Astrocyte of the spinal cord (primary cell): Measurements from ENCODE around the gene RRP12.

ENCODE experiments used
- DNase-seq: peaks from one replicate; pipeline ENCODE4 v3.0.0; 2011; ENCODE audit warnings: low read depth, low spot score
- H3K4me3 ChIP-seq: 2 replicates; pipeline ENCODE4 v1.5.1; 2011; ENCODE audit warnings: low read depth, mild to moderate bottlenecking, low read length, moderate library complexity
- in situ Hi-C: cut with HindIII; loops from 2 replicates; pipeline ENCODE4 v1.10.0; 2017; ENCODE audit warnings: low sequenced_read_pairs
- TF ChIP-seq, protein P1 (sequence below): IDR thresholded peaks from 2 replicates; pipeline ENCODE4 v1.5.1; 2012; ENCODE audit warnings: low read depth, mild to moderate bottlenecking, low read length, inconsistent platforms

The RRP12 gene

DNA sequence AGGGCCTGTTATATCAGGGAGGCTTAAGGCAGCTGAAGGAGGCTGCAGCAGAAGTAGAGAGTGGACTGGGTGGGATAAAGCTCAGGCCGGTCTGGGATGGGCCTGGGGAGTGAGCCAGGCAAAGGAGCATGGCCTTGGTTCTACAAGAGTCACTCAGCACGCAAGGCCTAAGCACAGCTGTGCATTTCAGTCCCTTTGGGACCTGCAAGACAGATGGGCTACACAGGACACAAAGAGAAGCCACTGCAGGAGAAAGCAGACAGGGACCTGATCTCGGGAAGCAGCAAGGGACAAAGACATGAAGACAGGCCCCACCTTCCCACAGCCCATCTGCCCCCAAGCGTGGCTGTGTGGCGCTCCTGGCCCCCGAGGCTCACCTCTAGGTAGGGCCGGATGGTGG, 29.4 kb downstream of the RRP12 start:
- H3K4me3 ChIP-seq, result no peak overlapping the region
- in situ Hi-C loops, result no loop called here
- no peak for DNase-seq
- TF ChIP-seq, protein P1, sequence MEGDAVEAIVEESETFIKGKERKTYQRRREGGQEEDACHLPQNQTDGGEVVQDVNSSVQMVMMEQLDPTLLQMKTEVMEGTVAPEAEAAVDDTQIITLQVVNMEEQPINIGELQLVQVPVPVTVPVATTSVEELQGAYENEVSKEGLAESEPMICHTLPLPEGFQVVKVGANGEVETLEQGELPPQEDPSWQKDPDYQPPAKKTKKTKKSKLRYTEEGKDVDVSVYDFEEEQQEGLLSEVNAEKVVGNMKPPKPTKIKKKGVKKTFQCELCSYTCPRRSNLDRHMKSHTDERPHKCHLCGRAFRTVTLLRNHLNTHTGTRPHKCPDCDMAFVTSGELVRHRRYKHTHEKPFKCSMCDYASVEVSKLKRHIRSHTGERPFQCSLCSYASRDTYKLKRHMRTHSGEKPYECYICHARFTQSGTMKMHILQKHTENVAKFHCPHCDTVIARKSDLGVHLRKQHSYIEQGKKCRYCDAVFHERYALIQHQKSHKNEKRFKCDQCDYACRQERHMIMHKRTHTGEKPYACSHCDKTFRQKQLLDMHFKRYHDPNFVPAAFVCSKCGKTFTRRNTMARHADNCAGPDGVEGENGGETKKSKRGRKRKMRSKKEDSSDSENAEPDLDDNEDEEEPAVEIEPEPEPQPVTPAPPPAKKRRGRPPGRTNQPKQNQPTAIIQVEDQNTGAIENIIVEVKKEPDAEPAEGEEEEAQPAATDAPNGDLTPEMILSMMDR, result no peak

DNA sequence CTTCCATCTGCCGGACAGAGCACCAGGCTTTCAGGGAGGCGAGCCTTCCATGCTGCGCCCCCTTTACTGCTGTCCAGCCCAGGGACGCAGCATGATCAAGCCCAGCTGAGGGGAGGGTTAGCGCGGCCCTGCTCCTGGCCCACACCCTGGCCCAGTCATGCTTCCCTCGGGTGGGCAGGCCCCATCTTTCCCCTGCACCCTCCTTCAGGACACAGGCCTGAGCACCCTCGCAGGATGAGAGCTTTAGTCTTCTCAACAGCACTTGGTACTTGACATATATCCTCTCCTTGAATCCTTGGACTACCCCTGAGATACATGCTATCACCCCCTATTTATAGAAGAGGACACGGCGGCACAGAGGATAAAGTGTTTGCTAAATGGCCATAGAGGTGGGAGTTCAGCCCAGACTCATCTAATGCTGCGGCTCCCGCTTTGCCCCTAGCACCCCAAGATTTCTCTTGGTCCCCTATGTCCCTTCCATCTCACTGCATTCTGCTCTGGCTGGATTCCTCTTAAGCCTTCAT, 34.0 kb downstream of the RRP12 start:
- in situ Hi-C loops, result no loop called here
- no peak overlapping the region for H3K4me3 ChIP-seq
- TF ChIP-seq, protein P1, result no peak
- DNase-seq, result no peak

DNA sequence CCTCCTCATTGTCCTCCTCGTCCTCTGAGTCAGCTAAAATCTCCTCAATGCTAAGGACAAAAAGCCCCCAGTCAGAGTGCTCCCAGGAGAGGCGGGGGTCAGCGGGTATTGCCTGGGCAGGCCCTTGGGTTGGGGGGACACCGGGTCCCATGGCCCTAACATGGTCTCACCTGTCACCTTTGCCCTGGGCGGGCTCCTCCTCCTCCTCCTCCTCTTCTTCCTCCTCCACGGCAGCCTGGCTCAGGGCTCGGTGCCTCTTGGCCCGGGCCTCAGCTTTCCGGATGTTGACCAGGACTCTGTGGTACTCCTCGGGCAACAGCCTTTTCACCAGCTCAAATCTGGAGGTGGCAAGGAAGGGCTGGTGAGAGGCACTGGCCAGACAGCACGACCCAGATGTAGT, 34.6 kb downstream of the RRP12 start:
- no peak for DNase-seq
- TF ChIP-seq, protein P1, result no peak
- no peak overlapping the region for H3K4me3 ChIP-seq
- in situ Hi-C loops, result no loop called here

DNA sequence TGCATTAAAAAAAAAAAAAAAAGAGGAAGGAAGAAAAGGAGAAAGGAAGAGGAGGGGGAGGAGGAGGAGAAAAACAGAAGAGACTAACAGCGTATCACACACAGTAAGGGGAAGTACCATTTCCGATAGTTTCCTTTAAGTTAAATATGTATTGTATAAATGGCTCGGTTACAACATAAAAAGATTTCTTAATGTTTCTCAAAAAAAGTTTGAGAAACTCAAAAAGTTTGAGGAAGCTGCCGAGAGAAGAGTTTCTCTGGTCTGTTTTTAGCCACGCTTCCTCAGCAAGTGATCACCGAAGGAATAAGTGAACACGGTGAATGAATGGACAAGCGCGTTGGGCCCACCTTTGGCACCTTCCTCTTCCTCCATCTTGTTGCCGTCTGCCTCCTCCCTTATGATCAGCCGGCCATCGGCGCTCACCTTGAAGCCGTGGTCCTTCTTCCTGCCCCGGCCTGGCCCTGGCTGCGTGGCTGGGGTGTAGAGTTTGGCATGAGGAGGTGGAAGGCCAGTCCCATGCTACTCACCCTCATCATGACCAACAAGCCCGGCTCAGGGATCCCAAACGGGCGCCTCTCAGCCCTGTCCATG, 35.3 kb downstream of the RRP12 start:
- no peak overlapping the region for H3K4me3 ChIP-seq
- DNase-seq, result no peak
- in situ Hi-C loops, result no loop called here
- TF ChIP-seq, protein P1, result no peak

DNA sequence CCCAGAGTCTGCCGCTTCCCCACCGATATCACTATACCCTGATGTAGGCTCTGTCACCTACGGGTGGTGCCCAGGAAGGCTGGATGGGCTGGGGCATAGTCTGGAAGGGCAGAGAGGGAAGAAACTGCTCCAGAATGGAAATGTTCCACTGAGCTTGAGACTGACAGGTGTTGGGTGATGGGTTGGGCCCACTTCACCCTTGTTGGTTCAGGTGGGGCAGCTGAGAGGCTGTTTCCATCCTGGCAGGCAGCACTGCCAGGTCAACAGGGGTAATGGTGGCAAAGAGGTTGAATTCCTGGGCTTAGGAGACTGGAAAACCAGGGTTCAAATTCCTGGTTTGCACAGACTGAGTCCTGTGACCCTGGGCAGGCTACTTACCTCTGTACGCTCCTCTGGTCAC, 38.1 kb downstream of the RRP12 start:
- TF ChIP-seq, protein P1, result no peak
- no peak overlapping the region for H3K4me3 ChIP-seq
- in situ Hi-C loops, result no loop called here
- DNase-seq, result no peak

DNA sequence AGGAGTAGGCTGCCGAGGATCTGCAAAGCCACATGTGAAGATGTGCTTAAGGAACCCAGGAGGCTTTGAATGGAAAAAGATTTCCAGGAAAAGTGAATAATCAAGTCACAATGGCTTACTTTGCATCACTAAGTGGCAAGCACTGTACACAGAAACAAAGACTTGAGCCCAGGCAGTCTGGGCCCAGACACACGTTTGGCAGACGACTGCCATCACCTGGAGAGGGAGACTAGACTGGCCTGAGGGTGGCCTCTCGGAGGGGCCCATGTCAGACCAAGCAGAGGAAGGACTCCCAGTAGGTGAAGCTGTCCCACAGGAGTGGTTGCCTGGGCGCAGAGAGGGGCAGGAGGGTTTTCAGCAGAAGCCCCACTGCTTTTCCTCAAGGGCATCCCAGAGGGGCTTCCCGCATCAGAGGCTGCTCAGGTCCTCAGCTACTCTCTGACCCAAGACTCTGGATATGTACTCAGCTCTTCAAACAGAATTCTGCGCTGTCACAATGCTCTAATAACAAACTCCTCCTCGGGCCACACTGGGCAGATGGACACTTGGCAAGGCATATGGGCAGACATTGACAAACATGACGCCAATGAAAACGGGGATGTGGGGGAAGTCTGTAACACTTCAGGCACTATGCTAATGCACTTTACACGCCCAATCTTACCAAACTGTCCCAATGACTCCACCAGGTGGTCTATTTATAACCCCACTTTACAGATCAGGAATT, 38.7 kb downstream of the RRP12 start:
- DNase-seq, result no peak

More for the DNA sequence above, 38.7 kb downstream of the RRP12 start:
- TF ChIP-seq, protein P1, result no peak
- in situ Hi-C loops, result no loop called here
- H3K4me3 ChIP-seq, result no peak overlapping the region
